HG03103 (cell line): ENCODE results near the gene GRIP1.
"Not testable (repeated sequence)": the region's sequence is repeated elsewhere in the genome, so short reads cannot be mapped to it uniquely, and the experiment has no call there.

Experiments used
- ATAC-seq: cut with Tn5 transposase; IDR thresholded peaks from one replicate; pipeline ENCODE4 v1.9.1; 2021; ENCODE audit warnings: low read depth; ENCODE audit not compliant: unreplicated experiment

Gene GRIP1

GRCh38 chr12:66549050-66549389, 129.9 kb downstream of the GRIP1 start:
- ATAC-seq: peak; percentile 12

- ATAC-seq: peak; percentile 52
Observed at GRCh38 chr12:66548338-66549049, 130.4 kb downstream of the GRIP1 start.

GRCh38 chr12:66541426-66541825, 137.4 kb downstream of the GRIP1 start:
- no peak for ATAC-seq

DNA sequence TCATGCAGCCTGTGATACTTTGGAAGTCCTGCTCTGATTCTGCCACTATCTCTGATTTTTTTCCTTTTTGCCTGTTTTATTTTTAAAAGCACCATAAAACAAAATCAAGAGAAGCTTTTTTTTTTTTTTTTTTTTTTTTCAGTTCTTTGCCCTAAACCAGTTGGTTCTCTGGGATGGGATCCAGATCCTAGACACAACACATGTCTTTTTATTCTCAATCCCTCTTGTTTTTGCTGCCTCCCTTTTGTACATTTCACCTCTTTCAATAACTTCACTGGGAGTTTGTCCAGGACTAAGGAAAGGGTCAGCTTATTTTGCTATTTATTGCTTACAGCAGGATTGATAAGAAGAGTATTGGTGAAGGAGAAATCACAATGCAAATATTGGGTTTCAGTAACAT, 139.4 kb downstream of the GRIP1 start:
- ATAC-seq: no peak

DNA sequence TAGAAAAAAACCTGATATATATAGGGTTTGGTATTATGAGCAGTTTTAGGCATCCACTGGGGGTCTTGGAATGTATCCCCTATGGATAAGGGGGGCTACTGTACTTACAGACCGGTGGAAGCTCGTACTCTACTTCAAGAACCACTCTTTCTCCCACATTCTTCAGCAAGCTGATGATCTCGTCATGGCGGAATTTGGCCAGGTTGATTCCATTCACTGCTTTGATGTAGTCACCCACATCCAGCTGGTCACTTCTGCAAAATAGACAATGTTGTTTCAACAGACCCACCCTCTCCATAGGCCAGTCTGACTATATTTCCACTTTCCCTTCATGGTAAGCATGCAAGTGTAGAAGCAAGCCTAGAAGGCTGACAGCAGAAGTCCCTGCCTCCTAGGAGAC, 139.9 kb downstream of the GRIP1 start:
- ATAC-seq: no peak

GRCh38 chr12:66537876-66538275, 141.0 kb downstream of the GRIP1 start:
- ATAC-seq: no peak

DNA sequence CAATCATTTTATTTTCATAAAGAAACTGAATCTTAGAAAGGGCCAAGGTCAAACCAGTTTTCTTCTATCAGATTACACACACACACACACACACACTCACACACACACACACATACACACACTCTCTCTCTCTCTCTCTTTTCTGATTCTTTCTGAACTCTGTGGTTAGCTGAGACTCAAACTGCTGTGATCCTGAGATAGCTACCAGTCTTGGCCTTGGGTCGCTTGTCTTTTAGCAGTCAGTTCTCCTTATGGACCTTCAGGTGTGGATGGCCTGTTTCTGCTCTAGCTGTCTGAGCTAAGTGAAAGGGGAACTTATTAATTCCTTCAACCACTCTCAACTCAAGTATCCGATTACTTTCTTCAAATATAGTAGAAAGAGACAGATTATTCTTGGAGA, 145.1 kb downstream of the GRIP1 start:
- no peak for ATAC-seq

DNA sequence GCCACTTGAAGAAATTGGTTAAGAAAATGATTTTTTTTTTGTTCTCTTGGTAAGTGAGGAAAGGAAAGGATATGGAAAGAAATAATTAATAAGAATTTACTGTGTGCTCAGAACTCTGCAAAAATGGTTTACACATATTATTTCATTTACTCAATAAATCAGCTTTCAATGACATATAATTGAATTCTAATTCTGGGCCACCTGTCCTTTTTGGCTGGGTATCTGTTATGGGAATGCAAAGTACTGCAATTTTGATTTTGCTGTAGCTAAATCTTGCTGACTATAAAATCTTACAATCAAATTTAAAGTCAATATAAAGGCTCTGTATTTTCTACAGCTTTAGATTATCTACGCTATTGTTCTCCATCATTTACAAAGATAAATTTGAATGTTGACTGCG, 147.1 kb downstream of the GRIP1 start:
- no peak for ATAC-seq

- ATAC-seq: no peak
Observed at GRCh38 chr12:66529934-66530333, 148.9 kb downstream of the GRIP1 start.

GRCh38 chr12:66516561-66516960, 162.3 kb downstream of the GRIP1 start:
- no peak for ATAC-seq

DNA sequence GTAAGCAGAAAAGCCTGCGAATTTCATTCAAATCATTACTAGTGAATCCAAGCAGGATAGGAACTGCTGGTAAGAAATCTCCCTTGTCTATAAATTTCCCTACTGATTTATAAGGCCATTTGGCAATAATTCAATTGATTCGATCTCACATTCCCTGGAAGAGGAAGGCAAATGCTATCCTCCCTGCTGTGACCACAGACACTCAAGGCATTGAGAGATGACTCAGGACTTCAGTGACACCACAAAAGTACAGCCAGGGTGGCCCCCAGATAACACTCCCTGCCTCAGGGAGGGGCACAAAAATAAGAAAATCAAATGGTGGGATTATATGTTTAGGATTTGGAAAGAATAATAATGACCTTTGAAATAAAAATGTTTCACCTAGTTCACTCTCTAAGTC, 162.7 kb downstream of the GRIP1 start:
- no peak for ATAC-seq

- ATAC-seq: no peak
Observed at GRCh38 chr12:66514581-66514980, 164.3 kb downstream of the GRIP1 start.

DNA sequence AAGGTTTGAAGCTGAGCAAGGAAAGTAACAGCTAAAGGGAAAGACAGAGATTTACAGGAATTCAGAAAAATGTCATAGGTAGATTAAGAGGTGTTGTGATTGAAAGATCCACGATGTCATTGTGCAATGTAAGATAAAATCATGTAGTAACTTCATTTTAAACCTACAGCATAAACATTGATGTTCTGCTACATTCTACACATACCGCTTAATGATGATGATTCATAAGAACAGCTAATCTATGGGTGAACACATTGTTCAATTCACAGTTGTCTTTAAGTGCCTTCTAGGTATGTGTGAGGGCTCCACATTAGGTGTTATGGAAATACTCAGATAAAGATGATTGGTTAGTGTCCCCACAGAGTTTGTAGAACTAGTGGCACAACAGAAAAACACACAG, 170.9 kb downstream of the GRIP1 start:
- ATAC-seq: no peak

DNA sequence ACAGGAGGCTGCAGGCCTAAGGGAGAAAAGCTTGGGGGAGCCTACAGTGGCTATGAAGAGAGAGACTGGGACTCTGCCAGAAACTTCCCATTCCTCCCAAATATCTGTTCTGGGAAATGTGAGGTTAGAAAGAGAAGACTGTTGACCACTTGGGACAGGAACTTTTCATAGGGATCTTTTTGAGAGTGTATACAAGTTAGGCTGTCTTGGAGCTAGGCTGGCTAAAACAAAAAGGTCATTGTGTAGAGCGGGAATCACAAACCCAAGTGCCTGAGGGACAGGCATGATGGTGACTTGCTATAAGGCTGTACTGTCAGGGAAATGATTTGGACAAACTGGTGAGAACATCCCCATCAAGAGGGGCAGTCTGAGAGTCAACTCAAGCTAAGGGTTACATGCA, 175.1 kb downstream of the GRIP1 start:
- no peak for ATAC-seq

DNA sequence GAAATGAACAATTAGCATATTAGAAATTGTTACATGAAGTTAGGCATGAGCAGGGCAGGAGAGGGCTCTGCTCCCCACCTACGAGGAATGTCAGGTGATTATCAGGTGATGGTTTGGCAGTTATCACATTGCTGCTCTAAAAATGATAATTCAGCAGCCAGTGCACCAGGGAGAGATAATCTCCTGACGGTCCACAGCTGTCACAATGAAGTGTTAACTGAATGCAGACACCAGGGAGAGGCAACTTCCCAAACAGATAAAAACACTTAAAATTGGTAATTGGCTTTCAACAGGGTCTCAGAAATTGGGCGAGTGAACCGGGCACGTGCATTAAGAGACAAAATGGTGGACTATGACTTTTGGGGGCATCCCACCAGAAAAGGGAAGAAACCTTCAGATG, 176.0 kb downstream of the GRIP1 start:
- ATAC-seq: no peak

DNA sequence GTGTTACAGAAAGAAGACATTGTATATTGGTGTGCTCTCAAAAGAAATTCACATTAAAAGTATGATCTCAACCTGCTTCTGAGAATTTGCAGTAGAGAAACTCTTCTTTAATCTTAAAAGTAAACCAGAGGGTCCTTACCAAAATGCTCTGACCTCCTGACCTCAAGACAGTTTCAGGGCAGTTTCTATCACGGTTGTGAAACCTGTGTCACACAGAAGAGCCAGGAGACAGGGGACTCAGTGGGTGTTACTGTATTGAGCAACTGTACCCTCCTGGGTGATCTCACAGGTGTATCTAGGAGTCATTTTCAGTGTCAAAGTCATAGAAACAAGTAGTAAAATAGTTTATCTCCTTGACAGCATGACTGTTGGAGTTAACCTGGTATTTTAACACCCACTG, 178.0 kb downstream of the GRIP1 start:
- peak; percentile 83 for ATAC-seq

DNA sequence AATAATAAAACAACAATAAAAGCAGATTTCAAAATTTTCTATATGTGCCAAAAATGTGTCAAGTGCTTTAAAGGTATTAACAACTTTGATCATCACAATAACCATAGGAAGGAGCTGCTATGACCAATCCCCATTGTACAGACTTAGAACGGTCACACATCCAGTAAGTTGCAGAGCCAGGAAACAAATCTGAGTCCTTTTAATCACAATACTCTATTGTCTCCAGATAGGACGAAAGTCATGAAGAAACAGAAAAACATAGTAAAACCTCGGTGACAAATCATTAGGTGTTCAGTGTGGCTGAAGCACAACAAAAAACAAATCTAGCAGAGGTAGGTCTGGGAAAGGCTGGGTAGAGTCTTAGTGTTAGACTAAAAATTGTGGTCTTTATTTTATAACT, 178.8 kb downstream of the GRIP1 start:
- no peak for ATAC-seq

GRCh38 chr12:66499000-66499399, 179.9 kb downstream of the GRIP1 start:
- no peak for ATAC-seq

DNA sequence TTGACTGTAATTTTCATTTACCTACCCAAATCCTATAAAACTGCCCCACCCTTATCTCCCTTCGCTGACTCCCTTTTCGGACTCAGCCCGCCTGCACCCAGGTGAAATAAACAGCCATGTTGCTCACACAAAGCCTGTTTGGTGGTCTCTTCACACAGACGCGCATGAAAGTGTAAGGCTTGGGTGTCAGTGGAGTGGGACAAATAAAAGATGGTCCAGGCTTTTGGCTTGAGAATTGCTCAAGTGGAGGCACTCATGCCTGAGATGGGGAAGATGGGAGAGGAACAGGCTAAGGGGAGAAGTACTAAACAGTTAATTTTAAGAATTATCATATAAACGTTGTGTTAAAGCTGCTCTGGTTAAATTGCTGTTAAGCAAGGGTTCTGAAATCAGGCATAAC, 180.8 kb downstream of the GRIP1 start:
- ATAC-seq: not testable (repeated sequence)

DNA sequence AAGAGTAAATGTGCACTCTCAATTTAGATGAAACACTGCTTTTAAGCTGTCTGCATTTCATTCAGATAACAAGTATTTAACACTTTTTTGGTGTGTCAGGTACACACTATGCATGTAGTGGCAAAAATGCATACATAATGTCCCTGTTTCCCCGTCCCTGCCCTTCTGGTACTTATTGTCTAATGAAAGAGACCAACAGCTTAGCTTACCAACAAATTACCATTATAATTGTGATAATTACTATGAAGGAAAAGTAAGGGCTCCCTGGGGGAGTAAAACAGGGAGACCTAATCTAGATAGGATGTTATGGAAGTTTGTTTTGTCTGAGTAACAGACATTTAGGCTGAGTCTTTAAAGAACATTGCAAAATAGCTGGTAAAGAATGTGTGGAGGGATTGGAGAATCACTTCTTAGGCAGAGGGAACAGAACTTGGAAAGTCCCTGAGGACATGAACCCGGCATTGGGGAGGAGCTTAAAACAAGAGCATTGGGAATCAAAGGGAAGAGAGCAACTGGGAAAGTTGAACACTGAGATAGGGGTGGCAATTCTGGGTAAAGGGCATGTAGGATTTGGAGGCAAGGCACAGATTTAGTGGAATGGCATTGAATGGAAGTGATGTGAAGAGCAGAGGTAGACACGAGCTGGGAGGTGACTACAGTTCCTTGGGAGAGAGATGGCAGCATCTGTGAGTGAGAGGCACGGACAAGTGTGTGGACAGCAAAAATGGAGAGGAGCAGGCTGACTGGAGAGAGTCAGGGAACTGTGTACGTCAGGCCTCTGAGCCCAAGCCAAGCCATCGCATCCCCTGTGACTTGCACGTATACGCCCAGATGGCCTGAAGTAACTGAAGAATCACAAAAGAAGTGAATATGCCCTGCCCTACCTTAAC, 181.6 kb downstream of the GRIP1 start:
- ATAC-seq: no peak

- no peak for ATAC-seq
Observed at GRCh38 chr12:66496595-66496994, 182.3 kb downstream of the GRIP1 start.

DNA sequence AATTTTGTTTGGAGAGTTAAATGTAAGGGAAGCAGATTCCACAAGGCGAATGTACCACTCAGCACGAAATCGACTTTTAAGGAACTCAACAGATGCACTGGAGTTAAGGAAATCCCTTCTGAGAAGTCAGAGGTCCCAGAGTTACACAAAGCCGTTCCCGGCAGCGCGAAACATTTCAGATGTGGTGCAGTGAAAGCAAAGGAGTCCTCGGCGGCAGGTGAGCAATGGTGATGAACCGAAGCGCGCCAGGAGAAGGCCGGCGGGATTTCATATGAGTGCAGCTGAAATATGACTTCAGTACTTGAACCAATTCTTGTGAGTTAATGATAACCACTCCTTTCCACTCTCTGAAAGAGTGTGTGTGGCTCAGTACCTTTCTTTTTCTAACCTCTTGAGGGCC, 183.2 kb downstream of the GRIP1 start:
- no peak for ATAC-seq
